GM11168 (cell line): ENCODE data around the gene FAM186B.
"Not testable (repeated sequence)": the region's sequence is repeated elsewhere in the genome, so short reads cannot be mapped to it uniquely, and the experiment has no call there.

ENCODE experiments used
- in situ Hi-C: fragments of 300-500 bp; cut with MboI; formaldehyde crosslinking; loops from one replicate; pipeline ENCODE4 v1.12.0; 2022; ENCODE audit warnings: low sequenced_read_pairs; ENCODE audit not compliant: unreplicated experiment

FAM186B gene

GRCh38 chr12:49605539-49605938 lies at the start of gene FAM186B:
FAM186B (minus strand) TSS chr12:49605639; CDS start chr12:49605477, 162 bp downstream.
- in situ Hi-C loops = not testable (repeated sequence)

- in situ Hi-C loops = no loop called here
Measured at GRCh38 chr12:49654715-49655114, 49.3 kb upstream of the FAM186B start.

GRCh38 chr12:49652921-49653520 lies 47.6 kb upstream of the FAM186B start:
- in situ Hi-C loops = no loop called here

- in situ Hi-C loops = no loop called here
Measured at GRCh38 chr12:49651855-49652254, 46.4 kb upstream of the FAM186B start.

- in situ Hi-C loops = no loop called here
Measured at GRCh38 chr12:49649892-49650291, 44.5 kb upstream of the FAM186B start.

- in situ Hi-C loops = no loop called here
Measured at GRCh38 chr12:49649445-49649844, 44.0 kb upstream of the FAM186B start.

- in situ Hi-C loops = no loop called here
Measured at GRCh38 chr12:49648712-49649003, 43.2 kb upstream of the FAM186B start.

- in situ Hi-C loops = no loop called here
Measured at GRCh38 chr12:49647827-49648711, 42.6 kb upstream of the FAM186B start.

GRCh38 chr12:49646871-49647654 lies 41.6 kb upstream of the FAM186B start:
- in situ Hi-C loops = no loop called here

- in situ Hi-C loops = no loop called here
Measured at GRCh38 chr12:49646331-49646830, 40.9 kb upstream of the FAM186B start.

- in situ Hi-C loops = no loop called here
Measured at GRCh38 chr12:49645146-49646039, 40.0 kb upstream of the FAM186B start.

- in situ Hi-C loops = loop anchor here (5.0 kb wide), 1 partner anchor 63 kb away; the partner anchor contains the start of gene FMNL3
Measured at GRCh38 chr12:49644620-49644994, 39.2 kb upstream of the FAM186B start.

- in situ Hi-C loops = loop anchor here (5.0 kb wide), 1 partner anchor 63 kb away; the partner anchor contains the start of gene FMNL3
Measured at GRCh38 chr12:49643961-49644619, 38.7 kb upstream of the FAM186B start.

- in situ Hi-C loops = loop anchor here (5.0 kb wide), 1 partner anchor 64 kb away; the partner anchor contains the start of gene FMNL3
Measured at GRCh38 chr12:49643135-49643534, 37.7 kb upstream of the FAM186B start.

GRCh38 chr12:49642370-49642802 lies 36.9 kb upstream of the FAM186B start:
- in situ Hi-C loops = loop anchor here (5.0 kb wide), 1 partner anchor 65 kb away; the partner anchor contains the start of gene FMNL3

GRCh38 chr12:49641748-49642369 lies 36.4 kb upstream of the FAM186B start:
- in situ Hi-C loops = loop anchor here (5.0 kb wide), 1 partner anchor 65 kb away; the partner anchor contains the start of gene FMNL3

- in situ Hi-C loops = no loop called here
Measured at GRCh38 chr12:49636979-49637755, 31.7 kb upstream of the FAM186B start.

GRCh38 chr12:49636574-49636973 lies 31.1 kb upstream of the FAM186B start:
- in situ Hi-C loops = no loop called here
